Neuronal stem cell (in vitro differentiated cells): ENCODE results near the gene PML.

Experiments used
- DNase-seq: peaks from one replicate; pipeline ENCODE4 v3.0.0-alpha.2; 2013; ENCODE audit warnings: low spot score
- H2AFZ ChIP-seq: one replicate; pipeline ENCODE4 v1.6.1; 2013; ENCODE audit warnings: mild to moderate bottlenecking, low read length, inconsistent platforms
- H2AK5ac ChIP-seq: 2 replicates; pipeline ENCODE4 v1.6.1; 2013; ENCODE audit warnings: low read depth, mild to moderate bottlenecking, inconsistent platforms, low read length, moderate library complexity, mixed read lengths
- H2BK120ac ChIP-seq: 2 replicates; pipeline ENCODE4 v1.6.1; 2013; ENCODE audit warnings: low read depth, mild to moderate bottlenecking, inconsistent platforms, low read length, moderate library complexity, mixed read lengths
- H2BK12ac ChIP-seq: one replicate; pipeline ENCODE4 v1.6.1; 2013; ENCODE audit warnings: low read length, inconsistent platforms
- H2BK15ac ChIP-seq: 2 replicates; pipeline ENCODE4 v1.6.1; 2013; ENCODE audit warnings: mild to moderate bottlenecking, low read length, inconsistent platforms, mixed read lengths
- H2BK5ac ChIP-seq: one replicate; pipeline ENCODE4 v1.6.1; 2013; ENCODE audit warnings: inconsistent platforms, mild to moderate bottlenecking, low read length, moderate library complexity
- H3K14ac ChIP-seq: one replicate; pipeline ENCODE4 v1.6.1; 2013; ENCODE audit warnings: low read length, inconsistent platforms
- H3K18ac ChIP-seq: 2 replicates; pipeline ENCODE4 v1.6.1; 2013; ENCODE audit warnings: low read length, inconsistent platforms
- H3K23ac ChIP-seq: 2 replicates; pipeline ENCODE4 v1.6.1; 2013; ENCODE audit warnings: low read depth, mild to moderate bottlenecking, mixed read lengths, low read length, inconsistent platforms; ENCODE audit not compliant: poor library complexity
- H3K27ac ChIP-seq: replicated peaks from 3 replicates; pipeline ENCODE4 v1.5.1; 2013; ENCODE audit warnings: low read length, inconsistent platforms
- H3K27me3 ChIP-seq, 3 experiments: 2 replicates each; pipeline ENCODE4 v1.6.1; 2013; ENCODE audit warnings: low read length in 3 of 3, mild to moderate bottlenecking in 2 of 3, inconsistent platforms in 1 of 3, low read depth in 1 of 3, mixed read lengths in 1 of 3, moderate library complexity in 1 of 3; ENCODE audit not compliant: control insufficient read depth in 3 of 3, insufficient read depth in 3 of 3
- H3K36me3 ChIP-seq, 2 donors: replicated peaks in 1 of 2; 2 replicates each; pipeline ENCODE4 v1.6.1; 2013; ENCODE audit warnings: low read length in 2 of 2; ENCODE audit not compliant: control insufficient read depth in 2 of 2, insufficient read depth in 2 of 2
- H3K4ac ChIP-seq: 2 replicates; pipeline ENCODE4 v1.6.1; 2013; ENCODE audit warnings: inconsistent platforms, mild to moderate bottlenecking, low read length, moderate library complexity
- H3K4me1 ChIP-seq, 2 donors: 1 replicate in 1 of 2; 2 replicates in 1 of 2; pipeline ENCODE4 v1.6.1; 2013; ENCODE audit warnings: low read length in 2 of 2, low read depth in 1 of 2; ENCODE audit not compliant: control insufficient read depth in 2 of 2, insufficient read depth in 1 of 2
- H3K4me2 ChIP-seq: one replicate; pipeline ENCODE4 v1.6.1; 2013; ENCODE audit warnings: mild to moderate bottlenecking, low read length, inconsistent platforms; ENCODE audit not compliant: insufficient read depth, poor library complexity, severe bottlenecking
- H3K4me3 ChIP-seq, 2 donors: 2 replicates each; pipeline ENCODE4 v1.5.1; 2013; ENCODE audit warnings: low read length in 2 of 2, mild to moderate bottlenecking in 2 of 2, inconsistent platforms in 1 of 2, moderate library complexity in 1 of 2
- H3K79me1 ChIP-seq: one replicate; pipeline ENCODE4 v1.6.1; 2013; ENCODE audit warnings: low read depth, mild to moderate bottlenecking, inconsistent platforms, low read length, moderate library complexity
- H3K9ac ChIP-seq: one replicate; pipeline ENCODE4 v1.6.1; 2013; ENCODE audit warnings: mild to moderate bottlenecking, low read depth, low read length, inconsistent platforms; ENCODE audit not compliant: poor library complexity
- H3K9me3 ChIP-seq, 2 donors: replicated peaks in 1 of 2; 2 replicates each; pipeline versions ENCODE3 to v1.6.1; 2013; ENCODE audit warnings: low read length in 2 of 2, mild to moderate bottlenecking in 2 of 2, inconsistent platforms in 1 of 2, low read depth in 1 of 2, mixed read lengths in 1 of 2, moderate library complexity in 1 of 2; ENCODE audit not compliant: control insufficient read depth in 2 of 2, insufficient read depth in 1 of 2
- H4K8ac ChIP-seq: one replicate; pipeline ENCODE4 v1.6.1; 2013; ENCODE audit warnings: low read depth, mild to moderate bottlenecking, inconsistent platforms, low read length, moderate library complexity
- H4K91ac ChIP-seq: one replicate; pipeline ENCODE4 v1.6.1; 2013; ENCODE audit warnings: low read length, low read depth, mild to moderate bottlenecking, inconsistent platforms; ENCODE audit not compliant: poor library complexity
- WGBS, 2 donors: extraction: QIAGEN DNeasy Blood & Tissue Kit; methylation state at CpG; one replicate each; pipeline ENCODE4 v1.1.7; 2013; ENCODE audit warnings: missing lambda C conversion rate in 2 of 2, mixed read lengths in 1 of 2; ENCODE audit not compliant: insufficient read length in 2 of 2, insufficient replicate concordance in 1 of 2; ENCODE audit errors: extremely low coverage in 2 of 2; 5-methylcytosine and 5-hydroxymethylcytosine counted together

The PML gene

DNA sequence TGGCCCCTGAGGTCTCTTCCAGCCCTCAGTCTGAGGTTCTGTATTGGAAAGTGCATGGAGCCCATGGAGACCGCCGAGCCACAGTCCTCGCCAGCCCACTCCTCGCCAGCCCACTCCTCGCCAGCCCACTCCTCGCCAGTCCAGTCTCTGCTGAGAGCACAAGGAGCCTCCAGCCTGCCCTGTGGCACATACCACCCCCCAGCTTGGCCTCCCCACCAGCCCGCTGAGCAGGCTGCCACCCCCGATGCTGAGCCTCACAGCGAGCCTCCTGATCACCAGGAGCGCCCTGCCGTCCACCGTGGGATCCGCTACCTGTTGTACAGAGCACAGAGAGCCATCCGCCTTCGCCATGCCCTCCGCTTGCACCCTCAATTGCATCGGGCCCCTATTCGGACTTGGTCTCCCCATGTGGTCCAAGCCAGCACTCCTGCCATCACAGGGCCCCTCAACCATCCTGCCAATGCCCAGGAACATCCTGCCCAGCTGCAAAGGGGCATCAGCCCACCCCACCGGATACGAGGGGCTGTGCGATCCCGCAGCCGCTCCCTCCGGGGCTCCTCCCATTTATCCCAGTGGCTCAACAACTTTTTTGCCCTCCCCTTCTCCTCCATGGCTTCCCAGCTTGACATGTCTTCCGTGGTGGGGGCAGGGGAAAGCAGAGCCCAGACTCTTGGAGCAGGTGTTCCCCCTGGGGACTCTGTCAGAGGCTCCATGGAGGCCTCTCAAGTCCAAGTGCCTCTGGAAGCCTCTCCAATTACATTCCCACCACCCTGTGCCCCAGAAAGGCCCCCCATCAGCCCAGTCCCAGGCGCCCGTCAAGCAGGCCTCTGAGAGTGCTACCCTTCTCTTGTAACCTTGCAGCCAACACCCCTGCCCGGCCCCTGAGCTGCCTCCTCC, 40.9 kb downstream of the PML start:
- H3K4me1 ChIP-seq, result peaks cover 0 to 2% of the 10 kb centered on the region in 2 donors
- no peak overlapping the region for H3K23ac ChIP-seq
- no peak overlapping the region for H2BK12ac ChIP-seq
- H3K9me3 ChIP-seq, result no peaks in the 10 kb centered on the region
- peaks cover 10 to 50% of the 10 kb centered on the region in 2 donors for H3K36me3 ChIP-seq
- WGBS, 2 donors, result no CpG with 5 or more reads among the region's 28 CpGs
- no peak overlapping the region for H2BK15ac ChIP-seq
- no peak overlapping the region for H2BK5ac ChIP-seq
- no peak overlapping the region for H2AK5ac ChIP-seq
- no peak overlapping the region for H3K27ac ChIP-seq
- H3K4me3 ChIP-seq, result no peak overlapping the region
- H3K4ac ChIP-seq, result no peak overlapping the region
- no peak overlapping the region for H3K18ac ChIP-seq
- H3K27me3 ChIP-seq, result no peaks in the 10 kb centered on the region
- no peak for DNase-seq
- H3K4me2 ChIP-seq, result no peak overlapping the region
- no peak overlapping the region for H2AFZ ChIP-seq
- H3K79me1 ChIP-seq, result peaks cover 3% of the 10 kb centered on the region
- no peak overlapping the region for H3K14ac ChIP-seq
- no peak overlapping the region for H4K8ac ChIP-seq
- no peak overlapping the region for H4K91ac ChIP-seq
- no peak overlapping the region for H2BK120ac ChIP-seq
- H3K9ac ChIP-seq, result no peak overlapping the region

DNA sequence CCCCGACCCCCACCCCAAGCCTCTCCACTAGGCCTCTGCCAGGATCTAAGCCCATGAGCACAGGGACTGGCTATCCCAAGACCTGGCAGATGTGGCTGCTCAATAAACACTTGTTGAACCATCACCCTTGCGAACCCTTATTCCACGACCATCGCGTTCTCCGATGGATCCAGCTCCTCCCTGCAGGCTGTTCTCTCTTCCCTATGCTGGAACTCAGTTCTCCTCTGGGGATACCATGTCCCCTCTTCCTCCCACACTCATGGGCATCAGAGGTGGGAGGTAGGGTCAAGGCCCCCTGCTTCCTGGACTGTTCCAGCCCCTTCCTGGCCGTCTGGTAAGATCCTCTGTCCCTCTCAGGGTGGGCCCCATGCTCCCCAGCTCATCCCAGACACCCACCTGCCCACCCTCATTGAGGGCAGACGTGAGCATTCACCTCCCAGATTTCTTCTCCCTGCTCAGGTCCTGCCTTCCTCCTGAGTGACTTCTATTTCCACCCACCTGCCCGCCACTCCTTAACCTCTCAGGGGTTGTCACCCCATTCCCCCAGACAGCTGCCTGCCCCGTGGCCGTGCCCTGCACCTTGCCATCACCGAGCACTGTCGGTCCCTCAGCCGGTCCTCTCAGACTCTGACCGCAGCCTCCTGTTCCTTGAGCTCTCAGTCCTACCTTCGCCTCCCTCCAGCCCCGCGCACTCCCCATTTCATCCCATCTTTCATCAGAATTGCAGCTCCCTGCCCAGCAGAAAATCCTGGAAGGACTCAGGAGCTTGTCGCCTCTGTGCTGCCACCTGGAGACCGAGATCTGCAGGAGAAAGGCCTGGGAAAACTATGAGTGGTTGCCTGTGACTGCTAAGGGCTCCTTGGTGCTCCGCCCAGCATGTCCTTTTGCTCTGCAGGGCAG, 42.0 kb downstream of the PML start:
- Histone ChIP-seq H3K9me3 (no peaks in the 10 kb centered on the region), H3K27me3 (no peaks in the 10 kb centered on the region), H3K4me1 (peaks cover 0 to 2% of the 10 kb centered on the region in 2 donors), H3K23ac (no peak overlapping the region), H3K18ac (no peak overlapping the region), H3K36me3 (peaks cover 10 to 46% of the 10 kb centered on the region in 2 donors), H3K4me2 (no peak overlapping the region), H2AK5ac (peak overlapping the region; percentile 76), H2BK15ac (no peak overlapping the region), H2AFZ (no peak overlapping the region), H4K91ac (no peak overlapping the region), H2BK120ac (no peak overlapping the region), H2BK5ac (no peak overlapping the region), H3K9ac (no peak overlapping the region), H4K8ac (no peak overlapping the region), H3K27ac (no peak overlapping the region), H3K79me1 (peaks cover 3% of the 10 kb centered on the region), H2BK12ac (no peak overlapping the region), H3K4me3 (no peak overlapping the region), H3K14ac (no peak overlapping the region), H3K4ac (no peak overlapping the region)
- no CpG with 5 or more reads among the region's 21 CpGs for WGBS, 2 donors
- peak; percentile 48 for DNase-seq

DNA sequence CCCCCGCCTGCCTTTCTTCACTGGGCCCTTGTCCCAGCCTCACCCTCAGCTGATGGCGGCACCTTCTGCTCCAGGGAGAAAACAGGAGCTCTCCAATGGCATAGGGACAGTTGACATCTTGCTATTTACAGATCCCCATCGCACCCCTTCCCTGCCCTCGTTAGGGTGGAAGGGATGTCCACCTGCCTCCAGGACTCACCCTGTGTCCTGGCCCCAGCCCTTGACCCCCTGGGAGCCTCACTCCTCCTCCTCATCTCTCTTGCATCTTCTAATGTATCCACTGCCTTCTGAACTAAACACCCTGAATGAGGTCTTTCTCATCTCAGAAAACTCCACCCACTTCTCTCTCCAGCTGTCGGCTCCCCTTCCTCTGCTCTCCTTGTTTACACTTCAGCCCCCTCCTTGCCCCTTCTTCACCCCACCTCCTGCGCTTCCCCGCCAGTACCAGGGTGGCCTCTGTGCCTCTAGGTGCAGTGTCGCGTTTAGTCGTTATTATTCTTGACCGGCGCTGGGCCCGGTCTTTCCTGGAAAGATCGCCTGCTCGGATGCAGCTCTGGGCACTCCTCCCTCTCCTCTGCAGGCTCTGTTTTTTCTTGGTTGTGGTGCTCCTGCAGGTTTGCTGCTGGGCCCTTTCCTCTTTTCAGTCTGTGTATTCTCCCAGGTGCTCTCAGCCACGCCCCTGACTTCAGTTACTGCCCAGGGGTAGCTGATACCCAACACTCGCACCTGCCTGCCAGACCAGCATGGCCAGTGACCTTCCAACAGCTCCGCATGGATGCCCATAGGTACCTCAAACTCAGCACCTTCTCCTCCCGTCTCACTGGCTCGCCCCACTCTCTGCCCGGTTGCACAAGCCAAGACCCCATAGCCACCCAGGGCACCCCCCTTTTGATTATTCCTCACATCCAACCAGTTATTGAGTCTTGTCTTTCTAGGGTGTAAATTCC, 42.9 kb downstream of the PML start:
- Histone ChIP-seq H3K27ac (no peak overlapping the region), H2AFZ (no peak overlapping the region), H3K4me3 (no peak overlapping the region), H3K4me1 (peaks cover 0 to 2% of the 10 kb centered on the region in 2 donors), H3K79me1 (peaks cover 3% of the 10 kb centered on the region), H4K91ac (no peak overlapping the region), H4K8ac (no peak overlapping the region), H3K4me2 (no peak overlapping the region), H2AK5ac (no peak overlapping the region), H2BK5ac (no peak overlapping the region), H3K14ac (no peak overlapping the region), H3K36me3 (peaks cover 10 to 45% of the 10 kb centered on the region in 2 donors), H2BK120ac (no peak overlapping the region), H3K4ac (no peak overlapping the region), H3K18ac (no peak overlapping the region), H3K9me3 (no peaks in the 10 kb centered on the region), H3K27me3 (no peaks in the 10 kb centered on the region), H3K9ac (peak overlapping the region; percentile 18), H2BK12ac (no peak overlapping the region), H3K23ac (no peak overlapping the region), H2BK15ac (no peak overlapping the region)
- no CpG with 5 or more reads among the region's 21 CpGs for WGBS, 2 donors
- no peak for DNase-seq
